Eye (tissue), 1 donor: ENCODE data around the gene STX10.
"Not testable (repeated sequence)": the region's sequence is repeated elsewhere in the genome, so short reads cannot be mapped to it uniquely, and the experiment has no call there.

Source experiments
- DNase-seq: peaks from one replicate; pipeline ENCODE4 v3.0.0-alpha.2; 2015

Gene STX10

GRCh38 chr19:13150187-13150930 is at the start of gene STX10, which contains the start of gene IER2:
TSS of gene STX10 (minus strand) at chr19:13150375. CDS start at chr19:13150173, 202 bp downstream.
TSS of gene IER2 (plus strand) at chr19:13150411. CDS start at chr19:13153187, 2,776 bp downstream.
- peak; percentile 96 for DNase-seq

- DNase-seq: no peak
Measured at GRCh38 chr19:13198634-13199033, 48.5 kb upstream of the STX10 start.

- DNase-seq: peak; percentile 18
Measured at GRCh38 chr19:13195678-13196077, 45.5 kb upstream of the STX10 start.

- no peak for DNase-seq
Measured at GRCh38 chr19:13190781-13191540, 40.8 kb upstream of the STX10 start.

GRCh38 chr19:13189600-13189999 is 39.4 kb upstream of the STX10 start:
- DNase-seq: no peak

GRCh38 chr19:13187419-13187818 is 37.2 kb upstream of the STX10 start:
- DNase-seq: no peak

- not testable (repeated sequence) for DNase-seq
Measured at GRCh38 chr19:13186688-13187087, 36.5 kb upstream of the STX10 start.

- DNase-seq: not testable (repeated sequence)
Measured at GRCh38 chr19:13185763-13186657, 35.8 kb upstream of the STX10 start.

- not testable (repeated sequence) for DNase-seq
Measured at GRCh38 chr19:13184926-13185325, 34.8 kb upstream of the STX10 start.

- peak; percentile 66 for DNase-seq
Measured at GRCh38 chr19:13181747-13182388, 31.7 kb upstream of the STX10 start.

- DNase-seq: not testable (repeated sequence)
Measured at GRCh38 chr19:13178291-13178690, 28.1 kb upstream of the STX10 start.

- not testable (repeated sequence) for DNase-seq
Measured at GRCh38 chr19:13177584-13177983, 27.4 kb upstream of the STX10 start.

- no peak for DNase-seq
Measured at GRCh38 chr19:13176345-13176744, 26.2 kb upstream of the STX10 start.

- no peak for DNase-seq
Measured at GRCh38 chr19:13173139-13173737, 23.1 kb upstream of the STX10 start.

- peak; percentile 24 for DNase-seq
Measured at GRCh38 chr19:13172346-13173138, 22.4 kb upstream of the STX10 start.

- DNase-seq: no peak
Measured at GRCh38 chr19:13171146-13171545, 21.0 kb upstream of the STX10 start.

GRCh38 chr19:13169769-13170168 is 19.6 kb upstream of the STX10 start:
- no peak for DNase-seq

- DNase-seq: not testable (repeated sequence)
Measured at GRCh38 chr19:13166151-13166550, 16.0 kb upstream of the STX10 start.

- no peak for DNase-seq
Measured at GRCh38 chr19:13165162-13165997, 15.2 kb upstream of the STX10 start.
